Mucosa of rectum (tissue), 2 donors: Measurements from ENCODE around the gene DIDO1.

Source experiments
- H3K27ac ChIP-seq, 2 donors: one replicate each; pipeline ENCODE4 v1.7.0; 2013; ENCODE audit warnings: inconsistent platforms in 2 of 2, low read depth in 2 of 2, low read length in 2 of 2
- H3K27me3 ChIP-seq, 2 donors: one replicate each; pipeline ENCODE4 v1.7.0; 2013; ENCODE audit warnings: low read length in 2 of 2; ENCODE audit not compliant: control insufficient read depth in 2 of 2, insufficient read depth in 2 of 2
- H3K36me3 ChIP-seq, 2 donors: one replicate each; pipeline ENCODE4 v1.7.0; 2013; ENCODE audit warnings: low read length in 2 of 2; ENCODE audit not compliant: control insufficient read depth in 2 of 2, insufficient read depth in 2 of 2
- H3K4me1 ChIP-seq, 2 donors: one replicate each; pipeline ENCODE4 v1.7.0; 2013; ENCODE audit warnings: low read length in 2 of 2, mild to moderate bottlenecking in 1 of 2; ENCODE audit not compliant: control insufficient read depth in 2 of 2, insufficient read depth in 2 of 2
- H3K4me3 ChIP-seq, 2 donors: one replicate each; pipeline ENCODE4 v1.7.0; 2013; ENCODE audit warnings: low read length in 2 of 2
- H3K9ac ChIP-seq, 2 donors: one replicate each; pipeline ENCODE4 v1.7.0; 2013; ENCODE audit warnings: low read length in 2 of 2, low read depth in 1 of 2, mild to moderate bottlenecking in 1 of 2
- H3K9me3 ChIP-seq, 2 donors: one replicate each; pipeline ENCODE4 v1.7.0; 2013; ENCODE audit warnings: low read length in 2 of 2; ENCODE audit not compliant: control insufficient read depth in 2 of 2
- donor health status: healthy.
- donor health status: Normal muscosa, but diverticular disease.

Gene DIDO1

GRCh38 chr20:62872184-62872847 is 54.0 kb downstream of the DIDO1 start:
- Histone ChIP-seq H3K36me3 (no peaks in the 10 kb centered on the region), H3K4me3 (no peak overlapping the region), H3K9ac (no peak overlapping the region), H3K4me1 (peaks cover 0 to 6% of the 10 kb centered on the region in 2 donors), H3K27ac (no peak overlapping the region), H3K27me3 (no peaks in the 10 kb centered on the region), H3K9me3 (no peaks in the 10 kb centered on the region)

GRCh38 chr20:62864207-62864606 is 62.1 kb downstream of the DIDO1 start:
- Histone ChIP-seq H3K4me3 (no peak overlapping the region), H3K9me3 (no peaks in the 10 kb centered on the region), H3K9ac (no peak overlapping the region), H3K36me3 (no peaks in the 10 kb centered on the region), H3K27me3 (no peaks in the 10 kb centered on the region), H3K4me1 (peaks cover 7 to 8% of the 10 kb centered on the region in 2 donors), H3K27ac (no peak overlapping the region)

GRCh38 chr20:62861726-62862336 is 64.5 kb downstream of the DIDO1 start, which contains the start of gene TCFL5:
Gene TCFL5, minus strand, starts transcription at chr20:62861822. Its CDS starts 152 bp downstream, at chr20:62861670.
- Histone ChIP-seq H3K27ac (peak within 1 kb of the TSS in 1 of 2 donors; percentile 23), H3K4me3 (peak within 1 kb of the TSS; percentile 66 to 76), H3K36me3 (peaks cover 3 to 6% of the 10 kb centered on the region in 2 donors), H3K27me3 (no peaks in the 10 kb centered on the region), H3K9me3 (no peaks in the 10 kb centered on the region), H3K9ac (peak within 1 kb of the TSS in 1 of 2 donors; percentile 60), H3K4me1 (peaks cover 7 to 8% of the 10 kb centered on the region in 2 donors)

GRCh38 chr20:62860924-62861691 is 65.2 kb downstream of the DIDO1 start:
- Histone ChIP-seq H3K9ac (peak overlapping the region in 1 of 2 donors; percentile 60), H3K27ac (no peak overlapping the region), H3K27me3 (no peaks in the 10 kb centered on the region), H3K4me1 (peaks cover 7 to 8% of the 10 kb centered on the region in 2 donors), H3K4me3 (peak overlapping the region; percentile 66 to 76), H3K9me3 (no peaks in the 10 kb centered on the region), H3K36me3 (peaks cover 5 to 7% of the 10 kb centered on the region in 2 donors)

GRCh38 chr20:62860391-62860923 is 65.8 kb downstream of the DIDO1 start:
- Histone ChIP-seq H3K9ac (no peak overlapping the region), H3K27ac (no peak overlapping the region), H3K36me3 (peaks cover 5 to 7% of the 10 kb centered on the region in 2 donors), H3K27me3 (no peaks in the 10 kb centered on the region), H3K4me3 (no peak overlapping the region), H3K9me3 (no peaks in the 10 kb centered on the region), H3K4me1 (peaks cover 7 to 8% of the 10 kb centered on the region in 2 donors)

GRCh38 chr20:62859721-62860120 is 66.6 kb downstream of the DIDO1 start:
- Histone ChIP-seq H3K36me3 (peaks cover 5 to 7% of the 10 kb centered on the region in 2 donors), H3K9me3 (no peaks in the 10 kb centered on the region), H3K27me3 (no peaks in the 10 kb centered on the region), H3K4me3 (no peak overlapping the region), H3K27ac (no peak overlapping the region), H3K9ac (no peak overlapping the region), H3K4me1 (peaks cover 7 to 8% of the 10 kb centered on the region in 2 donors)

GRCh38 chr20:62858058-62858830 is 68.1 kb downstream of the DIDO1 start:
- no peak overlapping the region for H3K27ac ChIP-seq
- H3K4me3 ChIP-seq = no peak overlapping the region
- H3K4me1 ChIP-seq = peaks cover 7 to 8% of the 10 kb centered on the region in 2 donors
- H3K27me3 ChIP-seq = no peaks in the 10 kb centered on the region
- H3K9ac ChIP-seq = no peak overlapping the region
- H3K9me3 ChIP-seq = no peaks in the 10 kb centered on the region
- peaks cover 5 to 7% of the 10 kb centered on the region in 2 donors for H3K36me3 ChIP-seq

- Histone ChIP-seq H3K9me3 (no peaks in the 10 kb centered on the region), H3K4me3 (no peak overlapping the region), H3K27ac (no peak overlapping the region), H3K9ac (no peak overlapping the region), H3K36me3 (peaks cover 13 to 14% of the 10 kb centered on the region in 2 donors), H3K27me3 (no peaks in the 10 kb centered on the region), H3K4me1 (peaks cover 5 to 8% of the 10 kb centered on the region in 2 donors)
These were observed 69.2 kb downstream of the DIDO1 start for GRCh38 chr20:62856931-62857619.

GRCh38 chr20:62855120-62855519 is 71.2 kb downstream of the DIDO1 start:
- peaks cover 13 to 16% of the 10 kb centered on the region in 2 donors for H3K36me3 ChIP-seq

More at GRCh38 chr20:62855120-62855519, 71.2 kb downstream of the DIDO1 start:
- H3K27ac ChIP-seq = no peak overlapping the region
- H3K4me3 ChIP-seq = no peak overlapping the region
- no peaks in the 10 kb centered on the region for H3K27me3 ChIP-seq
- no peak overlapping the region for H3K9ac ChIP-seq
- no peaks in the 10 kb centered on the region for H3K9me3 ChIP-seq
- no peaks in the 10 kb centered on the region for H3K4me1 ChIP-seq
